K562 (cell line): ENCODE results near the gene DGLUCY. TPM values are rescaled to one million over a fixed set of nuclear protein-coding genes. Genes with fewer than 3 reads are reported as not detected.

Experiments
- ATF3 ChIP-seq, 2 experiments: fragments of 450-650 bp in 1 of 2; sonication (generic) in 1 of 2; formaldehyde crosslinking in 1 of 2; IDR thresholded peaks in 1 of 2; conservative IDR thresholded peaks in 1 of 2; 2 replicates each; pipeline versions ENCODE4 v1.6.1 to v1.8.1; 2016 to 2023; ENCODE audit warnings: mild to moderate bottlenecking in 2 of 2, moderate library complexity in 2 of 2, inconsistent platforms in 1 of 2, missing genetic modification reagents in 1 of 2
- CEBPG ChIP-seq, 3 experiments: fragments of 200-800 bp in 1 of 3; sonication (Bioruptor generic) in 1 of 3; sonication (generic) in 1 of 3; formaldehyde crosslinking in 1 of 3; IDR thresholded peaks in 2 of 3; conservative IDR thresholded peaks in 1 of 3; 2 replicates each; pipeline versions ENCODE4 v1.6.1 to v1.8.0; 2016 to 2022; ENCODE audit warnings: missing compliant biosample characterization in 2 of 3, missing genetic modification characterization in 2 of 3, mild to moderate bottlenecking in 1 of 3, missing genetic modification reagents in 1 of 3
- E2F1 ChIP-seq: sonication (generic); formaldehyde crosslinking; IDR thresholded peaks from 2 replicates; pipeline ENCODE4 v1.8.1; 2023; ENCODE audit warnings: mild to moderate bottlenecking, missing genetic modification reagents, moderate library complexity
- HMG20A ChIP-seq: fragments of 450-650 bp; formaldehyde crosslinking; conservative IDR thresholded peaks from 2 replicates; pipeline ENCODE4 v1.4.0; 2020; ENCODE audit warnings: mild to moderate bottlenecking, mixed read lengths
- HMGXB4 ChIP-seq: sonication (generic); formaldehyde crosslinking; IDR thresholded peaks from 2 replicates; pipeline ENCODE4 v1.8.1; 2023; ENCODE audit warnings: mild to moderate bottlenecking, missing genetic modification reagents
- NCOR1 ChIP-seq: fragments of 450-650 bp; IDR thresholded peaks from 2 replicates; pipeline ENCODE4 v1.6.1; 2016; ENCODE audit warnings: mild to moderate bottlenecking, moderate library complexity
- OTX1 ChIP-seq: fragments of 450-650 bp; formaldehyde crosslinking; IDR thresholded peaks from 2 replicates; pipeline ENCODE4 v1.4.0; 2022; ENCODE audit warnings: mild to moderate bottlenecking
- PRDM10 ChIP-seq: fragments of 450-650 bp; IDR thresholded peaks from 2 replicates; pipeline ENCODE4 v1.6.1; 2018; ENCODE audit not compliant: partially characterized antibody
- SMAD1 ChIP-seq: fragments of 150-350 bp; IDR thresholded peaks from 2 replicates; pipeline ENCODE4 v1.6.1; 2014; ENCODE audit warnings: low read length, low read depth; ENCODE audit not compliant: partially characterized antibody
- SREBF1 ChIP-seq: fragments of 150-350 bp; IDR thresholded peaks from 2 replicates; pipeline ENCODE4 v1.6.1; 2014; ENCODE audit warnings: antibody characterized with exemption, low read depth, low read length, borderline replicate concordance
- TSC22D4 ChIP-seq: fragments of 450-650 bp; IDR thresholded peaks from 2 replicates; pipeline ENCODE4 v1.6.1; 2016; ENCODE audit warnings: missing genetic modification characterization, missing biosample characterization, control low read depth
- ZBTB17 ChIP-seq: fragments of 450-650 bp; formaldehyde crosslinking; IDR thresholded peaks from 2 replicates; pipeline ENCODE4 v1.4.0; 2020; ENCODE audit warnings: mild to moderate bottlenecking
- ZNF384 ChIP-seq: IDR thresholded peaks from 2 replicates; pipeline ENCODE4 v1.6.1; 2012; ENCODE audit warnings: low read depth, low read length, improper control_type of control experiment
- ZNF75A ChIP-seq: fragments of 450-650 bp; formaldehyde crosslinking; IDR thresholded peaks from 2 replicates; pipeline ENCODE4 v1.4.0; 2020; ENCODE audit warnings: mild to moderate bottlenecking
- ZNF79 ChIP-seq: fragments of 250-450 bp; sonication (Bioruptor Pico); IDR thresholded peaks from 2 replicates; pipeline ENCODE4 v1.4.0; 2020; ENCODE audit warnings: low read depth, mild to moderate bottlenecking, moderate library complexity
- polyA plus RNA-seq, 8 experiments: library from polyadenylated mRNA; depleted of rRNA in 4 of 8; stranded (reverse) in 5 of 8; unstranded in 3 of 8; fragments of >200 nt; fragmentation: Nextera tagmentation in 2 of 8; fragmentation: Illumina TruSeq in 1 of 8; extraction: Ambion mirVana in 2 of 8; extraction: Trizol in 1 of 8; gene quantifications; 2 replicates each; pipeline versions ENCODE4 v1.2.1 to v1.2.3, GENCODE V29; 2011 to 2014; ENCODE audit warnings: inconsistent platforms in 1 of 8, missing spikeins in 1 of 8
- total RNA-seq, 7 experiments: library from RNA; depleted of rRNA in 6 of 7; stranded (reverse); fragments of >200 nt in 6 of 7; fragmentation: Illumina TruSeq in 2 of 7; extraction: Trizol in 2 of 7; gene quantifications; 2 replicates each; pipeline versions ENCODE4 v1.2.1 to v1.2.3, GENCODE V29; 2011 to 2021; ENCODE audit warnings: low replicate concordance in 1 of 7

DGLUCY gene
- total and polyA plus RNA-seq, 9 of the 15 experiments (the other 6 are each of a cell fraction or from before 2014, with no cell fraction given) = 9.9 to 28.4 (median 21.0) TPM

- TF ChIP-seq PRDM10 (no peak), TSC22D4 (tag) (no peak), HMGXB4 (CRISPR knock-in tag) (no peak), CEBPG (CRISPR knock-in tag; IDR thresholded peaks at IDR 0.05) (peak; percentile 60; the same call in 1 of the 2 replicates), CEBPG (tag; conservative IDR thresholded peaks at IDR 0.05 in 1 of 2, IDR thresholded peaks at IDR 0.05 in 1 of 2) (peak; percentile 50 to 72), ZNF75A (CRISPR knock-in tag) (no peak), ATF3 (IDR thresholded peaks at IDR 0.05) (peak; percentile 82), ATF3 (CRISPR knock-in tag; conservative IDR thresholded peaks at IDR 0.05) (no peak), HMG20A (CRISPR knock-in tag) (no peak), OTX1 (no peak), SREBF1 (no peak), ZNF79 (CRISPR knock-in tag) (no peak), ZBTB17 (CRISPR knock-in tag) (no peak), E2F1 (CRISPR knock-in tag) (no peak), NCOR1 (no peak), ZNF384 (peak; percentile 74), SMAD1 (no peak)
Measured at GRCh38 chr14:91261986-91262549, 148.2 kb downstream of the DGLUCY start (continued).
